HG02981 (cell line): ENCODE measurements around the gene RBM34.
"Not testable (repeated sequence)": the region's sequence is repeated elsewhere in the genome, so short reads cannot be mapped to it uniquely, and the experiment has no call there.

Source experiments
- ATAC-seq: cut with Tn5 transposase; IDR thresholded peaks from one replicate; pipeline ENCODE4 v1.9.1; 2021; ENCODE audit warnings: mild to moderate bottlenecking, moderate library complexity; ENCODE audit not compliant: unreplicated experiment

Gene RBM34

DNA sequence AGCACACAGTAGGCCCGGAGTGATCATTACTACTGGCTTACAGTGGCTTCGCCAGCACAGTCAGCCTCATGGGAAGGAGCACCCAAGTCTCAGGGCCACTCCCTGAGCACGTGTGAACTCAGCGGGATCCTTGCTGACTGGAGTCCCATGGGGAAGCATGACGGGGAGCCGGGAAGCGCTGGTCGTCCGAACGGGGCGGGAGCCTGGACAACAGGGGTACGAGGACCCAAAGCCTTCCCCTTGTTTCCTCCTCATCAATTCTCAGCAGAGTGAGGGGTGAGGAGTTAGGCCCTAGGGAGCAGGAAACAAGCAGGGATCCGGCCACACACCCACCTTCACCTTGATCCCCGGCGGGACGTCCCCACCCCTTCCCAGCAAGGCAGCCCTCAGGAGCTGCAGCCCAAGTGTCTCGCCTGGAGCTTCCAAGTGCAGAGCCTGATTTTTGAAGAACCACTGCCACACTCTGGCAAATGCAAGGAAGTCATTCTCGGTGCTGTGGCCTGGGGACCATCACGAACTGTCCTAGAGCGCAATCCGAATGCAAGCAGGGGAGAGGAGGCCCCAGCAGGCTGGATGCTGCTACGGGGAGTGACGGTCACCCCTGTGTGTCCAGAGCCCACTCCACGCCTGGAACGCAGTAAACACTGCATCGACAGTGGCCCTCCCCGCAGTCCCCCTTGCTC, 67.9 kb downstream of the RBM34 start:
- no peak for ATAC-seq

DNA sequence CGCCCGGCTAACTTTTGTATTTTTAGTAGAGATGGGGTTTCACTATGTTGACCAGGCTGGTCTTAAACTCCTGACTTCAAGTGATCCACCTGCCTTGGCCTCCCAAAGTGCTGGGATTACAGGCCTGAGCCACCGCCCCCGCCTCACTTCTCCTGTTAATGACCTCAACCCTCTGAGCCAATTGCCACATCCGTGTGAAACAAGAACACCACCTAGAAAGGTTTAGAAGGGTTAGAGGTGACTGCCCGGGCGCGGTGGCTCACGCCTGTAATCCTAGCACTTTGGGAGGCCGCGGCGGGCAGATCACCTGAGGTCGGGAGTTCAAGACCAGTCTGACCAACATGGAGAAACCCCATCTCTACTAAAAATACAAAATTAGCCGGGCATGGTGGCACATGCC, 68.6 kb downstream of the RBM34 start:
- not testable (repeated sequence) for ATAC-seq

DNA sequence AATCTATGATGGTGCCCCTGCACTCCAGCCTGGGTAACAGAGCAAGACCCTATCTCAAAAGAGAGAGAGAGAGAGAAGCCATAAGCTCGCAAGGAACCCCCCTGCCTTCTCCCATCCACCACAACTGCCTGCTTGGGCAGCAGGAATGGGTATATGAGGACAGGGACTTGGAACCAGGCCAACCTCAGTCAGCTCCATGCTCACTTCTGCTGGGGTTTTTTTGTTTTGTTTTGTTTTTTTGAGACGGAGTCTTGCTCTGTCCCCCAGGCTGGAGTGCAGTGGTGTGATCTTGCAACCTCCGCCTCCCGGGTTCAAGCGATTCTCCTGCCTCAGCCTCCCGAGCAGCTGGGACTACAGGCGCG, 69.0 kb downstream of the RBM34 start:
- ATAC-seq = not testable (repeated sequence)

DNA sequence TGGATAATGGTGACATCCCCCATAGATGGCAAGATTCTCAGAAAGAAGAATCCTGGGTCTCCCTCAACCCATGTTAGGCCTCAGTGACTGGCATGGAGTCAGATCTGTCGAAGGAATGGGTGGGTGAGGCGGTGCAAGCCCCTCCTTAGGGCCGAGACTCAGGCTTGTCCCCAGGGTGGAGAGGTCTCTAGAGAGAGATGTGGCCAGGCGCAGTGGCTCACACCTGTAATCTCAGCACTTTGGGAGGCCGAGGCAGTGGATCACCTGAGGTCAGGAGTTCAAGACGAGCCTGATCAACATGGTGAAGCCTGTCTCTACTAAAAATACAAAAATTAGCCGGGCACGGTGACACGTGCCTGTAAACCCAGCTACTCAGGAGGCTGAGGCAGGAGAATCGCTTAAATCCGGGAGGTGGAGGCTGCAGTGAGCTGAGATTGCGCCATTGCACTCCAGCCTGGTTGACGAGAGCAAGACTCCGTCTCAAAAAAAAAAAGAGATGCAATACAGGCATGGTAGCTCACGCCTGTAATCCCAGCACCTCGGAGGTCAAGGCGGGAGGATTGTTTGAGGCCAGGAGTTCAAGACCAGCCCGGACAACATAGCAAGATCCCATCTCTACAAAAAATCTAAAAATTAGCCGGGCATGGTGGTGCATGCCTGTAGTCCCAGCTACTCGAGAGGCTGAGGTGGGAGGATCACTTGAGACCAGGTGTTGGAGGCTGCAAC, 69.6 kb downstream of the RBM34 start:
- not testable (repeated sequence) for ATAC-seq

DNA sequence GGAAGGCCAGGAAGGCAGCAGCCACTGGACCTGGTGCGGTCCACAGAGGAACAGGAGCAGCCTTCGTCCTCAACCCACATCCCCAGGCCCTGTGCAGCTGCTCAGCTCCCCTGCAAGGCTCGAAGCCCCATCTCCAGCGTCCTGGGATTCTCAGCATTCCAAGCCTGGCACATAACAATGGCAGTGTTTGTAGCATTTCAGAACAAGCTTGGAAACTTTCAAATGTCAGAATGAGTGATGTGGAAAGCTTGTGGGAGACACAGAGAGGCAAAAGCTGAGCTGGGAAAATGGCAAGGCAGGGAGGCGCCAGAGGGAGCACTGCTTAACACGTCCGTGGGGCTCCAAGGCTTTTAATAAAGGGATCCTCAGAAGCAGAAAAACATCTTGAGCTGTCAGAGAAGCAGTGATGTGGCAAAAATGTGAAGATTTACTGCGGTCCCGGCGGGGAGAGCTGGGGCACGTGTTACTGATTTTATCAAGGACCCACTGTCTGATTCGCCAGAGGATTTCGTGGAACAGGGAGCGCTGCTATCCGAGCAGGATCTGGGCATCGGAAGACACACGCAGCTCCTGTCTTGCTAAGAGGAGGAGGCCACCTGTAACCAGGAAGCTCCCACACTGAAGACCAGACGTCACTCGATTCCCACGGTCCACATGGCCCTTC, 70.5 kb downstream of the RBM34 start:
- ATAC-seq = no peak

DNA sequence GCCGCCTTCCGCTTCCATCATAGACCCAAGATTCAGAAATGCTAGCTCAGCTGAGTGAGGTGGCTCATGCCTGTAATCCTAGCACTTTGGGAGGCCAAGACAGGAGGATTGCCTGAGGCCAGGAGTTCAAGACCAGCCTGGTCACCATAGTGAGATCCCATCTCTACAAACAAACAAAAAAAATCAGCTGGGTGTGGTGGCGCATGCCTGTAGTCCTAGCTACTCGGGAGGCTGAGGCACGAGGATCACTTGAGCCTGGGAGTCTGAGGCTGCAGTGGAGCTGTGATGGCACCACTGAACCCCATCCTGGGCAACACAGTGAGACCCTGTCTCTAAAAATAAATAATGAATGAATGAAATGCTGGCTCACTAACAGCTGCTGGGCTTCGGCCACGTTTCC, 72.1 kb downstream of the RBM34 start:
- no peak for ATAC-seq

DNA sequence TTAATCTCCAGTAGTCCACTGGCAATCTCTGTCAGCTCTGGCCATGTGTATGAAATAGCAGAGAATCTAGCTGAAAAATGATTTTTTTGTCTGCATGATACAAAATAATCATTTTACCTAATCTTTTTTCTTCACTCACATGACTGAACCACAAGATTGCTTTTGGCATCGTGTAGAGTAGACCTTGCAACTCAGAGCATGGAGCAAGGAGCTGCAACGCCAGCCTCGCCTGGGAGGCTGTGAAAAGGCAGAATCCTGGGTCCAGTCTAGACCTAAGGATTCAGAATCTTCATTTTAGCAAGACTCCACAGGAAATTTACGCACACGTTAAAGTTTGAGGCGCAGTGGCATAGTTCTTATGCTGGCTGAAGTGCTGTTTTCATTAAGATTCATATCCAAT, 72.6 kb downstream of the RBM34 start:
- no peak for ATAC-seq

DNA sequence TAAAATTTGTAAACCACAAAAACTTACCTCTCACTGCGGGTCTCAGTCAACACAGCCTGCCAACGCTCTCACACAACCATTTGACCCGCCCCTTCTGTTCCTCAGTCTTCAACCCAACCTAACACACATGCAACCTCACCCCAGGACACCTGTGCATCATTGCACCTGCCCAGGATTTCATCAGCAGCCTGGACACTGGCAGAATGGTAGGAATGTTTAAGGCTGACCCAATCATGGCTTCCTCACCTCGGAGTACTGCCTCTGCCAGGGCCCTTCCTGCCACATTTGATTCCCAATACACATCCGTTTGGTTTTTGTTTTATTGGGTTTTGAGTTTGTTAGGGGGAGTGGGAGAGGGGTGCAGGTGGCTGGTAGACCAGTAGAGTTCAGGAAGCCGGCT, 73.1 kb downstream of the RBM34 start:
- no peak for ATAC-seq

DNA sequence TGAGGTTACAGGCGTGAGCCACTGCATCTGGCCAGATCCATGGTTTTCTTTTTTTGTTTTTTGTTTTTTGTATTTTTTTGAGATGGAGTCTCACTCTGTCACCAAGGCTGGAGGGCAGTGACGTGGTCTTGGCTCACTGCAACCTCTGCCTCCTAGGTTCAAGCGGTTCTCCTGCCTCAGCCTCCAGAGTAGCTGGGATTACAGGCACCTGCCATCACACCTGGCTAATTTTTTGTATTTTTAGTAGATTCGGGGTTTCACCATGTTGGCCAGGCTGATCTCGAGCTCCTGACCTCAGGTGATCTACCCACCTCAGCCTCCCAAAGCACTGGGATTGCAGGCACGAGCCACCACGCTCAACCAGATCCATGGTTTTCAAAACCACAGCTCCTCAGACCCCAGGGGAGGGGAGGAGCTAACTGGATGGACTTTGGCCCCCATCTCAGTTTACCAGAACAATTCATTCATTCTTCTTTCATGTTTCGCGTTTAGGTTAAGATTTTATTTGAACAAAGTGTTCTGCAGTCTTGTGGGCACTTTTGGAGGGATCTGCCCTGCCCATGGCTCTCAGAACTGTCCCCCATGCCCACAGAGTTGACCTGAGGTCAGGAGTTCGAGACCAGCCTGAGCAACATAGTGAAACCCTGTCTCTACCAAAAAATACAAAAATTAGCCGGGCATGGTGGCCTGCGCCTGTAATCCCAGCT, 75.5 kb downstream of the RBM34 start:
- not testable (repeated sequence) for ATAC-seq
